Activated naive CD8-positive, alpha-beta T cell (primary cell): ENCODE measurements around the gene PRR23B.
"Not testable (repeated sequence)": the region's sequence is repeated elsewhere in the genome, so short reads cannot be mapped to it uniquely, and the experiment has no call there.

Source experiments
- H3K27ac Mint-ChIP-seq: one replicate; pipeline ENCODE4 v1.8.0; 2021; ENCODE audit warnings: mixed read lengths
- H3K27me3 Mint-ChIP-seq: one replicate; pipeline ENCODE4 v1.8.0; 2021; ENCODE audit warnings: mixed read lengths
- H3K36me3 Mint-ChIP-seq: one replicate; pipeline ENCODE4 v1.8.0; 2021; ENCODE audit warnings: mixed read lengths
- H3K4me1 Mint-ChIP-seq: one replicate; pipeline ENCODE4 v1.8.0; 2021; ENCODE audit warnings: low read depth, mixed read lengths
- H3K4me3 Mint-ChIP-seq: one replicate; pipeline ENCODE4 v1.8.0; 2021; ENCODE audit warnings: mild to moderate bottlenecking, mixed read lengths
- H3K9me3 Mint-ChIP-seq: one replicate; pipeline ENCODE4 v1.8.0; 2021; ENCODE audit warnings: low read depth, mixed read lengths

PRR23B gene

DNA sequence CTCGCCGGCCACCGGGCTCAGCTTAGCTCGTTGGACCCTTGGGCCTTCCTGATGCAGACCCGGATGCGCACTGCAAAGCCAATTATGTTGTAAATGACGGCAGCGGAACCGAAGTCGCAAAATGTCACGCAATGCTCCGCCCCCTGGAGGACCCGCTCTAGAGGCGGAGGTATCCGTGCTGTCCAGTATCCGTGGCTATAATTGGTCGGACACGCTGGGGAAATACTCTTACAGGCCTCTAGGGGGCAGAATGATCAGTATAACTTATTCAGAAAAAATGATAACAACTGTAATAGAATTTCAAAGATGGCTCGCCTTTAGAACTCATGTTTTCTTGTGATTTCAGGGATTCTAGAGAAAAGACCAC is at the start of gene PRR23B:
Gene PRR23B (minus strand): TSS at position 59 of the 367 bp plus-strand sequence. CDS start 265 bp downstream, outside the sequence.
- Mint-ChIP-seq H3K4me3 (no peak within 1 kb of the TSS), H3K36me3 (peaks cover 5% of the 10 kb centered on the region), H3K27me3 (peaks cover 10% of the 10 kb centered on the region), H3K9me3 (peaks cover 6% of the 10 kb centered on the region), H3K4me1 (no peaks in the 10 kb centered on the region), H3K27ac (no peak within 1 kb of the TSS)

GRCh38 chr3:139062918-139063317 is 42.2 kb upstream of the PRR23B start:
- H3K27me3 Mint-ChIP-seq = peaks cover 9% of the 10 kb centered on the region
- no peak overlapping the region for H3K4me3 Mint-ChIP-seq
- peaks cover 7% of the 10 kb centered on the region for H3K9me3 Mint-ChIP-seq
- H3K4me1 Mint-ChIP-seq = no peaks in the 10 kb centered on the region
- H3K27ac Mint-ChIP-seq = no peak overlapping the region
- no peaks in the 10 kb centered on the region for H3K36me3 Mint-ChIP-seq

- Mint-ChIP-seq H3K36me3 (peaks cover 2% of the 10 kb centered on the region), H3K27me3 (peaks cover 2% of the 10 kb centered on the region), H3K4me1 (no peaks in the 10 kb centered on the region), H3K9me3 (peaks cover 26% of the 10 kb centered on the region), H3K4me3 (no peak overlapping the region), H3K27ac (no peak overlapping the region)
These were observed 32.3 kb upstream of the PRR23B start for GRCh38 chr3:139052802-139053600.

- H3K27me3 Mint-ChIP-seq = peaks cover under 1% of the 10 kb centered on the region
- no peaks in the 10 kb centered on the region for H3K36me3 Mint-ChIP-seq
- peaks cover 8% of the 10 kb centered on the region for H3K9me3 Mint-ChIP-seq
- H3K27ac Mint-ChIP-seq = no peak within 1 kb of the TSS
- no peak within 1 kb of the TSS for H3K4me3 Mint-ChIP-seq
- no peaks in the 10 kb centered on the region for H3K4me1 Mint-ChIP-seq
These were observed 23.9 kb upstream of the PRR23B start, which contains the start of gene PRR23C for GRCh38 chr3:139044366-139045210. PRR23C (minus strand) TSS chr3:139044892; CDS start chr3:139044620, 272 bp downstream.

DNA sequence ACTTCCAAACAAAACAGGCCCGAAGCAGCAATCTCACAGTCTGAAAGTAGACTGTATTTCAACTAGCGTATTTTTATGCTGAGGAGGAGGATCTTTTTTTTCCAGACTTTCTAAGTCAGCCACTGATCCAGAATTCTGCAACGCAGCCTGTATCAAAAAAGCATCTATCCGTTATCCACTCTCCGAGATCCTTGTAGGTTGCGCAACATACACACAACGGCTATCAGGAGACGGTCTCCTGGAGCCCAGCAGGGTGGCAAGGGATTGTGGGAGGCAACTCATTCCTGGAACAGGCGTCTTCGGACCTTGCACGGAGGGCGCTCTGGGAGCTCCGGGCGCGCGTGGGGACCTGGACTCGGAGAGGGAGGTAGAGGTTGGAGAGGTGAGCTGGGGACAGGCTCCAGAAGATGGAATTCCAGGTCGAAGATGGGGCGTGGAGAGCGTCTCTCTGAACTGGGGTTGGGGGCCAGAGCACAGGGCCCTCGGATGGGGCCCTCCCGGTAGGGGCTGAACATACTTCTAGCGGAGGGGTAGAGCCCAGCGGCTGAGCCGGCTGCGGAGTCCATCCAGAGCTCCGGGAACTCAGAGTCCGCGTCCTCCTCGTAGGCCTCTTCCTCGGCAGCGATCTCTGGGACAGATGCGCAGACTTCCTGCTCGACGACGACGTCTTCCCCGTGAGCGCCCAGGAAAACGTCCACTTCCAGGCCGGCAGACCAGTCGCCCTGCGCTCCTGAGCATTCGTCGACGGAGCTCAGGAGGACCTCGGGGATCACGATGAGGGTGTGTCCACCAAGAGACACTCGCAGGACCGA is 23.0 kb upstream of the PRR23B start:
- Mint-ChIP-seq H3K36me3 (no peaks in the 10 kb centered on the region), H3K4me1 (no peaks in the 10 kb centered on the region), H3K27me3 (peaks cover 4% of the 10 kb centered on the region), H3K4me3 (no peak overlapping the region), H3K27ac (no peak overlapping the region), H3K9me3 (peaks cover 8% of the 10 kb centered on the region)

- H3K27me3 Mint-ChIP-seq = peaks cover 10% of the 10 kb centered on the region
- H3K27ac Mint-ChIP-seq = no peak overlapping the region
- H3K4me3 Mint-ChIP-seq = no peak overlapping the region
- H3K4me1 Mint-ChIP-seq = no peaks in the 10 kb centered on the region
- no peaks in the 10 kb centered on the region for H3K9me3 Mint-ChIP-seq
- no peaks in the 10 kb centered on the region for H3K36me3 Mint-ChIP-seq
These were observed 16.8 kb upstream of the PRR23B start for GRCh38 chr3:139037478-139037877.

GRCh38 chr3:139032326-139033002 is 11.7 kb upstream of the PRR23B start:
- H3K36me3 Mint-ChIP-seq = no peaks in the 10 kb centered on the region
- H3K9me3 Mint-ChIP-seq = peaks cover 7% of the 10 kb centered on the region
- peaks cover 6% of the 10 kb centered on the region for H3K27me3 Mint-ChIP-seq
- no peaks in the 10 kb centered on the region for H3K4me1 Mint-ChIP-seq
- no peak overlapping the region for H3K27ac Mint-ChIP-seq
- H3K4me3 Mint-ChIP-seq = no peak overlapping the region

DNA sequence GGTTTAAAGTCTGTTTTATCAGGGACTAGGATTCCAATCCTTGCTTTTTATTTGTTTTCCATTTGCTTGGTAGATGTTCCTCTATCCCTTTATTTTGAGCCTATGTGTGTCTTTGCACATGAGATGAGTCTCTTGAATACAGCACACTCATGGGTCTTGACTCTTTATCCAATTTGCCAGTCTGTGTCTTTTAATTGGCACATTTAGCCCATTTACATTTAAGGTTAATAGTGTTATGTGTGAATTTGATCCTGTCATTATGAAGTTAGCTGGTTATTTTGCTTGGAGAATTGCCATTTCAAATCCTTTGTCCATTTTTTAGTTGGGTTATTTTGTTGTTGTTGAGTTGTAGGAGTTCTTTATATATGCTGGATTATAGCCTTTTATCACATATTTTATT is 9.8 kb upstream of the PRR23B start:
- H3K9me3 Mint-ChIP-seq, H3K27me3 Mint-ChIP-seq, H3K4me3 Mint-ChIP-seq, H3K36me3 Mint-ChIP-seq, H3K27ac Mint-ChIP-seq, H3K4me1 Mint-ChIP-seq: not testable (repeated sequence)

DNA sequence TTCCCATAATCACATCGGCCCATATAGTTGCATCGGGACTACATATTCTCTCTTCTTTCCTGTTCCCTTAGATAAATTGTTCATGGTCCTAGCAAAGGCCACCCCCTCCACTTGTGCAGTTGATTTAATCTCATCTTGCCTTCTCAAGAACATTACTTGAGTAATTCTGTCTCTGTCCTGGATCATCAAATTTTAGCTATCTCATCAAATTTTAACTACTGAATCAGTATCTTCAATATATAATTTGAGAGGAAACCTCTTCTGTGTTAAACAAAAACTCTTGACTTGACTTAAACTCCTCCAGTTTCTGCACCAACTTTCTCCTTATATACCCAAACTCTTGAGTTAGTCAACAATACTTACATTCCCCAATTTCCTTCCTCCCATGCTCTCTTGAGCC is 4.2 kb upstream of the PRR23B start:
- no peaks in the 10 kb centered on the region for H3K27me3 Mint-ChIP-seq
- no peak overlapping the region for H3K27ac Mint-ChIP-seq
- no peaks in the 10 kb centered on the region for H3K36me3 Mint-ChIP-seq
- no peaks in the 10 kb centered on the region for H3K9me3 Mint-ChIP-seq
- H3K4me3 Mint-ChIP-seq = no peak overlapping the region
- H3K4me1 Mint-ChIP-seq = no peaks in the 10 kb centered on the region

GRCh38 chr3:139020036-139020867 is 474 bp downstream of the PRR23B start:
- H3K4me3 Mint-ChIP-seq = no peak overlapping the region
- no peak overlapping the region for H3K27ac Mint-ChIP-seq

DNA sequence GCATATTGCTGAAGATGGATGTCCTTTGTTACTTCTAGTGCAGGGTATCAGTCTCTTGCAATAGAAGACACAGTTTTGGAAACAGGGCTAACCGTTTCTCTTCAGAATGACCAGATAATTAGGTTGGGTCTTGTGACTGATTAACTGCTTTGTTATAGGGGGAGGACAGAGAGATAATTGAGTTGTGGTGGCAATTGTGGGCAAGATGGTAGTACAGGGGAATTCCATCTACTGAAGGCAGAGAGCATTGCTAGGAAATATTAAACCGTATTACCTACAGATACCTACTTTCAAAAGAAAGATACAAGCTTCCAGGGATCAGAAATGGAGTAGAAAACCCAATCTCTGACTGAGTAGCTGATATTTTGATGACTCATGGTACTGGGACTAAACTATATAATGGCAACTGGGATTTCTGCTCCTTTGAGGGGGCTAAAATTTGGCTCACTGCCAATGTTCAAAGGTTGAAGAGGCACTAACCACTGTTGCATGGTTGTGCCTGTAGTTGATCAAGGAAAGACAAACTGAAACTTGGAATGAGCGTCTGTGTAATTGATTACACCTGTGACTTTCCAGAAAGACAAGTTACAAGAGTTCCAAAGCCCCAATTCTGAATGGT is 4.2 kb downstream of the PRR23B start:
- Mint-ChIP-seq H3K27me3 (peaks cover 12% of the 10 kb centered on the region), H3K36me3 (peaks cover 5% of the 10 kb centered on the region), H3K4me1 (no peaks in the 10 kb centered on the region), H3K27ac (no peak overlapping the region), H3K9me3 (peaks cover 10% of the 10 kb centered on the region), H3K4me3 (no peak overlapping the region)

More at GRCh38 chr3:139020036-139020867, 474 bp downstream of the PRR23B start:
- peaks cover 10% of the 10 kb centered on the region for H3K27me3 Mint-ChIP-seq
- H3K36me3 Mint-ChIP-seq = peaks cover 5% of the 10 kb centered on the region
- H3K9me3 Mint-ChIP-seq = peaks cover 6% of the 10 kb centered on the region
- H3K4me1 Mint-ChIP-seq = no peaks in the 10 kb centered on the region

- Mint-ChIP-seq H3K4me3 (no peak within 1 kb of the TSS), H3K36me3 (peaks cover 5% of the 10 kb centered on the region), H3K9me3 (peaks cover 23% of the 10 kb centered on the region), H3K27me3 (peaks cover 9% of the 10 kb centered on the region), H3K27ac (no peak within 1 kb of the TSS), H3K4me1 (no peaks in the 10 kb centered on the region)
These were observed 14.5 kb downstream of the PRR23B start, which contains the start of gene PRR23A for GRCh38 chr3:139006051-139006716. PRR23A (minus strand) TSS chr3:139006268; CDS start chr3:139006268, 0 bp downstream.
